Measurements from ENCODE around the gene GUCY1B1.

Gene GUCY1B1

GRCh38 chr4:155837203-155837796, 78.5 kb downstream of the GUCY1B1 start:
- no peaks in the 10 kb centered on the region for H3K36me3 ChIP-seq (ENCODE audit: insufficient read depth, low read length)
- no peaks in the 10 kb centered on the region for H3K9me3 ChIP-seq (ENCODE audit: control insufficient read depth, insufficient read depth, low read length)
- no peaks in the 10 kb centered on the region for H3K4me1 ChIP-seq (ENCODE audit: insufficient read depth, low read length)
- no peak overlapping the region for H3K9ac ChIP-seq (ENCODE audit: low read depth, low read length)

GRCh38 chr4:155842080-155842479, 83.3 kb downstream of the GUCY1B1 start:
- peaks cover 3% of the 10 kb centered on the region; the same call in 1 of the 2 replicates for H3K9me3 ChIP-seq (ENCODE audit: control insufficient read depth, insufficient read depth, low read length)
- no peak overlapping the region for H3K9ac ChIP-seq (ENCODE audit: low read depth, low read length)
- H3K36me3 ChIP-seq (ENCODE audit: insufficient read depth, low read length) = no peaks in the 10 kb centered on the region
- no peaks in the 10 kb centered on the region for H3K4me1 ChIP-seq (ENCODE audit: insufficient read depth, low read length)

GRCh38 chr4:155846929-155847328, 88.1 kb downstream of the GUCY1B1 start:
- no peaks in the 10 kb centered on the region for H3K4me1 ChIP-seq (ENCODE audit: insufficient read depth, low read length)
- no peaks in the 10 kb centered on the region for H3K36me3 ChIP-seq (ENCODE audit: insufficient read depth, low read length)
- H3K9me3 ChIP-seq (ENCODE audit: control insufficient read depth, insufficient read depth, low read length) = peaks cover 3% of the 10 kb centered on the region; the same call in 1 of the 2 replicates
- no peak overlapping the region for H3K9ac ChIP-seq (ENCODE audit: low read depth, low read length)

DNA sequence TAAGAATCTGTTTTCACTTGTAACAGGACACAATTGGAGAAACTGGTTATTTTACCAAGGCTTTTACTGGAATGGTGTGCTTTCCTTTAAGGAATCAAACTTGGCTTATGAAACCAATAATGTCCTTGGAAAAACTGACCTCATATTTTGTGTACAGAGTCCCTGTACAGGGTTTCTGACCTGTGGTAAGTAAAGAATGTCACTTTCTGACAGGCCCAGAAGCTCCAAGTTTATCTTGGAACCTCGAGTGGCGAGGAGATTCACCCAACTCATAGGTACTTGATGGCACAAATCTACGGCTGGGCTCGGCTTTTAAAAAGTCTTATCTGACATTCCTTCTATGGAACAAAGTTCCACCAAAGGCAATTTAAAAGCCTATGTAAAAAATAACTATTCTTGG, 90.2 kb downstream of the GUCY1B1 start:
- Histone ChIP-seq H3K9me3 (ENCODE audit: control insufficient read depth, insufficient read depth, low read length) (peaks cover 3% of the 10 kb centered on the region; the same call in 1 of the 2 replicates), H3K9ac (ENCODE audit: low read depth, low read length) (no peak overlapping the region), H3K36me3 (ENCODE audit: insufficient read depth, low read length) (no peaks in the 10 kb centered on the region), H3K4me1 (ENCODE audit: insufficient read depth, low read length) (no peaks in the 10 kb centered on the region)

GRCh38 chr4:155853189-155853588, 94.4 kb downstream of the GUCY1B1 start:
- Histone ChIP-seq H3K9ac (ENCODE audit: low read depth, low read length) (no peak overlapping the region), H3K4me1 (ENCODE audit: insufficient read depth, low read length) (no peaks in the 10 kb centered on the region), H3K36me3 (ENCODE audit: insufficient read depth, low read length) (no peaks in the 10 kb centered on the region), H3K9me3 (ENCODE audit: control insufficient read depth, insufficient read depth, low read length) (no peaks in the 10 kb centered on the region)

DNA sequence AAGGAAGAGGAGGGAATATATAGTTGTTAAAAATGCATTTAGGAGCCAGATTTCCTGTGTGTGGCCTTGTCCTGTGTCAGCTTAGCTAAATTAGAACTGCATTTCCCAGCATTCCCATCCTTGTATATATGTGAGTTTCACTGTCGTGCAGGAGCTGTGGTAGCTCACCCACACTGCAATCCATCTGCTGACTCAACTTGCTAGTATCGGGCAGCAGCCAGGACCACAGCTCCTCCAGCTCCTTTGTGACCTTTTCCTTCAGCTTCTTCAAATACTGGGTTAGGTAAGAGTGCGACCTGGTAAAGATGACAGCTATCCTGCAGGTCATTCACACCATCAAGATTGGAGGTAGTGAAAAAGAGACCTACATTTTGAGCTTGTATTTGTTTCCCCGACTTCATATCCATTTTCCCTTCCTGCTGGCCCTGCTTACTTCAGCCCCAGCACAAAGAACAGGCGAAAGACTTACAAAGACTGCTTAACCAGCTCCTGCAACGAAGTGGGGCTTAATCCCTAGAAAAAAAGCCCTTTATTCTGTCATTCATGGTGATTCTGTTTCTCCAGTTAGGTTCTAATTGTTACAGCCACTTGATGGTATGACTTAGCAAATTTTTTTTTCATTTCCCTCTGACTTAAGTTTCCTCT, 95.9 kb downstream of the GUCY1B1 start:
- no peaks in the 10 kb centered on the region for H3K4me1 ChIP-seq (ENCODE audit: insufficient read depth, low read length)
- no peaks in the 10 kb centered on the region for H3K9me3 ChIP-seq (ENCODE audit: control insufficient read depth, insufficient read depth, low read length)
- no peaks in the 10 kb centered on the region for H3K36me3 ChIP-seq (ENCODE audit: insufficient read depth, low read length)
- H3K9ac ChIP-seq (ENCODE audit: low read depth, low read length) = no peak overlapping the region

DNA sequence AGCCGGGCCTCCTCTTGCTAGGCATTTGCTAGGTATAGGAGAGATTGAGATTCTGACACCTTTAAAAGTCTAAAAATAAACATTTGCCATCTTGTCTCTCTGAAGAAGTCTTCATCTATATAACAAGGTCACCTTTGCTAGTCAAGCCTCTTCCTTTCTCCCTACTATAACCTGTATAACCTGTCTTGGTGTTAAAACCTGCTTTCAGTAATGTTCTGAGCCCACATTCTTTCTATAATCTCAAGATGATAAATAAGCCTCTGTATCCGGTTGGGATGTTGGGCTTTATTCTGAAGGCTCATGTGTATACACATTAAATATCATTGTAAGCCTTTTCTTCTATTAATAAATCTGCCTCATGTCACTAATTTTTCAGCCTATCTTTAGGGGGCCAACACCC, 97.1 kb downstream of the GUCY1B1 start:
- no peaks in the 10 kb centered on the region for H3K4me1 ChIP-seq (ENCODE audit: insufficient read depth, low read length)
- H3K36me3 ChIP-seq (ENCODE audit: insufficient read depth, low read length) = no peaks in the 10 kb centered on the region
- H3K9me3 ChIP-seq (ENCODE audit: control insufficient read depth, insufficient read depth, low read length) = no peaks in the 10 kb centered on the region
- no peak overlapping the region for H3K9ac ChIP-seq (ENCODE audit: low read depth, low read length)

Data from ES-I3 (cell line).